ENCODE data around the gene CHRDL2.

CHRDL2 gene

GRCh38 chr11:74707602-74708510 is 23.4 kb downstream of the CHRDL2 start:
- no peak for TF ChIP-seq ARNTL (CRISPR knock-in tag; IDR thresholded peaks at IDR 0.05; ENCODE audit: borderline replicate concordance, low read depth)
- no peak for TF ChIP-seq PATZ1 (CRISPR knock-in tag; IDR thresholded peaks at IDR 0.05; ENCODE audit: borderline replicate concordance)
- TF ChIP-seq ZNF8 (CRISPR knock-in tag; IDR thresholded peaks at IDR 0.05) = no peak
- TF ChIP-seq CSDC2 (CRISPR knock-in tag; IDR thresholded peaks at IDR 0.05) = no peak
- no peak for TF ChIP-seq ZC3H10 (CRISPR knock-in tag; IDR thresholded peaks at IDR 0.05)
- TF ChIP-seq, protein P1, sequence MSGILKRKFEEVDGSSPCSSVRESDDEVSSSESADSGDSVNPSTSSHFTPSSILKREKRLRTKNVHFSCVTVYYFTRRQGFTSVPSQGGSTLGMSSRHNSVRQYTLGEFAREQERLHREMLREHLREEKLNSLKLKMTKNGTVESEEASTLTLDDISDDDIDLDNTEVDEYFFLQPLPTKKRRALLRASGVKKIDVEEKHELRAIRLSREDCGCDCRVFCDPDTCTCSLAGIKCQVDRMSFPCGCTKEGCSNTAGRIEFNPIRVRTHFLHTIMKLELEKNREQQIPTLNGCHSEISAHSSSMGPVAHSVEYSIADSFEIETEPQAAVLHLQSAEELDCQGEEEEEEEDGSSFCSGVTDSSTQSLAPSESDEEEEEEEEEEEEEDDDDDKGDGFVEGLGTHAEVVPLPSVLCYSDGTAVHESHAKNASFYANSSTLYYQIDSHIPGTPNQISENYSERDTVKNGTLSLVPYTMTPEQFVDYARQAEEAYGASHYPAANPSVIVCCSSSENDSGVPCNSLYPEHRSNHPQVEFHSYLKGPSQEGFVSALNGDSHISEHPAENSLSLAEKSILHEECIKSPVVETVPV (CRISPR knock-in tag; IDR thresholded peaks at IDR 0.05) = no peak
- TF ChIP-seq TOX (CRISPR knock-in tag; IDR thresholded peaks at IDR 0.05; ENCODE audit: borderline replicate concordance) = no peak
- no peak for TF ChIP-seq GLIS3 (CRISPR knock-in tag; IDR thresholded peaks at IDR 0.05)
- TF ChIP-seq, protein P2, sequence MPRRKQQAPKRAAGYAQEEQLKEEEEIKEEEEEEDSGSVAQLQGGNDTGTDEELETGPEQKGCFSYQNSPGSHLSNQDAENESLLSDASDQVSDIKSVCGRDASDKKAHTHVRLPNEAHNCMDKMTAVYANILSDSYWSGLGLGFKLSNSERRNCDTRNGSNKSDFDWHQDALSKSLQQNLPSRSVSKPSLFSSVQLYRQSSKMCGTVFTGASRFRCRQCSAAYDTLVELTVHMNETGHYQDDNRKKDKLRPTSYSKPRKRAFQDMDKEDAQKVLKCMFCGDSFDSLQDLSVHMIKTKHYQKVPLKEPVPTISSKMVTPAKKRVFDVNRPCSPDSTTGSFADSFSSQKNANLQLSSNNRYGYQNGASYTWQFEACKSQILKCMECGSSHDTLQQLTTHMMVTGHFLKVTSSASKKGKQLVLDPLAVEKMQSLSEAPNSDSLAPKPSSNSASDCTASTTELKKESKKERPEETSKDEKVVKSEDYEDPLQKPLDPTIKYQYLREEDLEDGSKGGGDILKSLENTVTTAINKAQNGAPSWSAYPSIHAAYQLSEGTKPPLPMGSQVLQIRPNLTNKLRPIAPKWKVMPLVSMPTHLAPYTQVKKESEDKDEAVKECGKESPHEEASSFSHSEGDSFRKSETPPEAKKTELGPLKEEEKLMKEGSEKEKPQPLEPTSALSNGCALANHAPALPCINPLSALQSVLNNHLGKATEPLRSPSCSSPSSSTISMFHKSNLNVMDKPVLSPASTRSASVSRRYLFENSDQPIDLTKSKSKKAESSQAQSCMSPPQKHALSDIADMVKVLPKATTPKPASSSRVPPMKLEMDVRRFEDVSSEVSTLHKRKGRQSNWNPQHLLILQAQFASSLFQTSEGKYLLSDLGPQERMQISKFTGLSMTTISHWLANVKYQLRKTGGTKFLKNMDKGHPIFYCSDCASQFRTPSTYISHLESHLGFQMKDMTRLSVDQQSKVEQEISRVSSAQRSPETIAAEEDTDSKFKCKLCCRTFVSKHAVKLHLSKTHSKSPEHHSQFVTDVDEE (CRISPR knock-in tag; IDR thresholded peaks at IDR 0.05) = no peak
- no peak for TF ChIP-seq SNAI2 (CRISPR knock-in tag; IDR thresholded peaks at IDR 0.05)
- no peak for ATAC-seq

- ATAC-seq = no peak
- TF ChIP-seq ZC3H10 (CRISPR knock-in tag; IDR thresholded peaks at IDR 0.05) (no peak), ZNF565 (CRISPR knock-in tag; conservative IDR thresholded peaks at IDR 0.05; ENCODE audit: low read depth) (no peak), ZNF8 (CRISPR knock-in tag; IDR thresholded peaks at IDR 0.05) (no peak), TCF4 (CRISPR knock-in tag; IDR thresholded peaks at IDR 0.05; ENCODE audit: borderline replicate concordance) (no peak), ESRRG (CRISPR knock-in tag; IDR thresholded peaks at IDR 0.05) (no peak), ZNF70 (CRISPR knock-in tag; IDR thresholded peaks at IDR 0.05) (no peak), ARNTL (CRISPR knock-in tag; IDR thresholded peaks at IDR 0.05; ENCODE audit: borderline replicate concordance, low read depth) (no peak), ZFP3 (CRISPR knock-in tag; IDR thresholded peaks at IDR 0.05) (no peak), OSR1 (CRISPR knock-in tag; IDR thresholded peaks at IDR 0.05) (no peak), BACH2 (CRISPR knock-in tag; IDR thresholded peaks at IDR 0.05; ENCODE audit: borderline replicate concordance) (no peak), ZFP30 (CRISPR knock-in tag; IDR thresholded peaks at IDR 0.05) (no peak)
- TF ChIP-seq, protein P3, sequence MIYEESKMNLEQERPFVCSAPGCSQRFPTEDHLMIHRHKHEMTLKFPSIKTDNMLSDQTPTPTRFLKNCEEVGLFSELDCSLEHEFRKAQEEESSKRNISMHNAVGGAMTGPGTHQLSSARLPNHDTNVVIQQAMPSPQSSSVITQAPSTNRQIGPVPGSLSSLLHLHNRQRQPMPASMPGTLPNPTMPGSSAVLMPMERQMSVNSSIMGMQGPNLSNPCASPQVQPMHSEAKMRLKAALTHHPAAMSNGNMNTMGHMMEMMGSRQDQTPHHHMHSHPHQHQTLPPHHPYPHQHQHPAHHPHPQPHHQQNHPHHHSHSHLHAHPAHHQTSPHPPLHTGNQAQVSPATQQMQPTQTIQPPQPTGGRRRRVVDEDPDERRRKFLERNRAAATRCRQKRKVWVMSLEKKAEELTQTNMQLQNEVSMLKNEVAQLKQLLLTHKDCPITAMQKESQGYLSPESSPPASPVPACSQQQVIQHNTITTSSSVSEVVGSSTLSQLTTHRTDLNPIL (CRISPR knock-in tag; IDR thresholded peaks at IDR 0.05; ENCODE audit: low read depth) = no peak
- TF ChIP-seq, protein P1 (CRISPR knock-in tag; IDR thresholded peaks at IDR 0.05) = no peak
- TF ChIP-seq, protein P2 (CRISPR knock-in tag; IDR thresholded peaks at IDR 0.05) = no peak
Measured at GRCh38 chr11:74707182-74707581, 24.0 kb downstream of the CHRDL2 start.

Data from SK-N-SH treated with all-trans-retinoic acid at 6 μM for 48 hours (cell line).